GM18502 (cell line): ENCODE results near the gene B3GALNT1.
A peak's percentile ranks its signal among the peaks of the same experiment; 100 is the strongest.

ENCODE experiments used
- ATAC-seq: cut with Tn5 transposase; IDR thresholded peaks from one replicate; pipeline ENCODE4 v1.9.1; 2021; ENCODE audit warnings: mild to moderate bottlenecking; ENCODE audit not compliant: unreplicated experiment, poor library complexity

The B3GALNT1 gene

GRCh38 chr3:161082063-161082462, 23.1 kb downstream of the B3GALNT1 start:
- ATAC-seq: peak; percentile 43

- ATAC-seq: peak; percentile 93
Observed at GRCh38 chr3:161081633-161082032, 23.5 kb downstream of the B3GALNT1 start.

GRCh38 chr3:161073181-161073580, 32.0 kb downstream of the B3GALNT1 start:
- ATAC-seq: no peak

GRCh38 chr3:161072751-161073150, 32.4 kb downstream of the B3GALNT1 start:
- no peak for ATAC-seq

- ATAC-seq: no peak
Observed at GRCh38 chr3:161072211-161072621, 32.9 kb downstream of the B3GALNT1 start.

GRCh38 chr3:161070980-161071663, 34.0 kb downstream of the B3GALNT1 start:
- no peak for ATAC-seq

GRCh38 chr3:161070252-161070930, 34.8 kb downstream of the B3GALNT1 start:
- no peak for ATAC-seq

- ATAC-seq: peak; percentile 97
Observed at GRCh38 chr3:161069511-161070251, 35.5 kb downstream of the B3GALNT1 start.

- no peak for ATAC-seq
Observed at GRCh38 chr3:161067335-161067734, 37.8 kb downstream of the B3GALNT1 start.

GRCh38 chr3:161066930-161067329, 38.2 kb downstream of the B3GALNT1 start:
- ATAC-seq: no peak

- no peak for ATAC-seq
Observed at GRCh38 chr3:161064413-161064812, 40.7 kb downstream of the B3GALNT1 start.

GRCh38 chr3:161054860-161055604, 50.1 kb downstream of the B3GALNT1 start:
- ATAC-seq: no peak

- no peak for ATAC-seq
Observed at GRCh38 chr3:161051856-161052255, 53.3 kb downstream of the B3GALNT1 start.

GRCh38 chr3:161050935-161051334, 54.2 kb downstream of the B3GALNT1 start:
- peak; percentile 77 for ATAC-seq

GRCh38 chr3:161049683-161050248, 55.4 kb downstream of the B3GALNT1 start:
- ATAC-seq: peak; percentile 49

GRCh38 chr3:161043336-161044035, 61.7 kb downstream of the B3GALNT1 start:
- peak; percentile 93 for ATAC-seq

GRCh38 chr3:161042023-161042501, 63.1 kb downstream of the B3GALNT1 start:
- peak; percentile 62 for ATAC-seq

GRCh38 chr3:161038725-161039124, 66.4 kb downstream of the B3GALNT1 start:
- ATAC-seq: no peak

GRCh38 chr3:161035711-161036110, 69.4 kb downstream of the B3GALNT1 start:
- no peak for ATAC-seq
